ENCODE data around the gene FSTL4.

The FSTL4 gene

DNA sequence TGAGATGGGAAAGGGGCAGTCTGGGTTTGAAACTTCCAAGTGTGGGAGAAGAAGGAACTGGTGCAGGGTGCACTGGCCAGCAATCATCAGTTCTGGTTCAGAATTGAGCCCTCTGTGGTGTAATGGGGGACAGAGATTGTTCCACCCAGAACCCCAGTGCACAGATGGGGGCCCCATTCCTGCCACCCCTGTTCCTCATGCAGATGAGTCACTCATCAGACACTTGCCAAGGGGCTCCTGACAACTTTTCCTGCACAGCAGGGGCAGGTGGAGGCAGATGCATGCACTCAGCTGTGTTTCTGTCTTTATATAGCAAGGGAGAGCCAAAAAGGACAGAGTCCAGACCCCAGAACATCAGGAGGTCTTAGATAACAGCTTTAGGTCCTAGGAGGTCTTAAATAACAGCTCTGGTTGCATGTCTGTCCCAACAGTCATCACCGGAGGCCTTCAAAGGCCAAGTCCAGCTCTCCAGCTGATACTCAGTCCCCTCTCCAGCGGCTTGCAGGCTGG is 307.6 kb downstream of the FSTL4 start:
- peaks cover 8% of the 10 kb centered on the region for H3K27me3 Mint-ChIP-seq
- H3K27ac Mint-ChIP-seq: no peak overlapping the region
- DNase-seq: no peak
- no peaks in the 10 kb centered on the region for H3K36me3 Mint-ChIP-seq (ENCODE audit: low read depth)
- no peaks in the 10 kb centered on the region for H3K9me3 Mint-ChIP-seq
- H3K4me1 Mint-ChIP-seq (ENCODE audit: low read depth): no peaks in the 10 kb centered on the region
- no peak overlapping the region for H3K4me3 Mint-ChIP-seq

DNA sequence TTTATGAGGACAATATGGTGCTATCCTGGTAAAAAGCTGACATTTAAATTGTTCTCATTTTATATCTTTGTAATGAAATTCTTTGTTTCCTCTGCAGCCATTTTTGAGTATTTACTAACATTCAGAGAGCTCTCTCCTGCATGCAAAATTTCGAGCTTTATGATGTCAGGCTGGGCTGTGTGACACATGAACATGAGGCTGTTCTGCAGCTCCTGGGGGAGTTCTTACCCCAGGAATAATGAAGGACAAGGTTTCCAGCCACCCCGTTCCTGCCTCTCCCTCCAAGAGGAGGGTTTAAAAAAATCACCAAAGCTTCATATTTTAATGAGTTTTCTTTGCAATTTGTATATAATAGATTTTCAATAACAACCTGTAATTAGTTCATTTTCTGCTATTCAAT is 308.2 kb downstream of the FSTL4 start:
- H3K4me1 Mint-ChIP-seq (ENCODE audit: low read depth): no peaks in the 10 kb centered on the region

DNA sequence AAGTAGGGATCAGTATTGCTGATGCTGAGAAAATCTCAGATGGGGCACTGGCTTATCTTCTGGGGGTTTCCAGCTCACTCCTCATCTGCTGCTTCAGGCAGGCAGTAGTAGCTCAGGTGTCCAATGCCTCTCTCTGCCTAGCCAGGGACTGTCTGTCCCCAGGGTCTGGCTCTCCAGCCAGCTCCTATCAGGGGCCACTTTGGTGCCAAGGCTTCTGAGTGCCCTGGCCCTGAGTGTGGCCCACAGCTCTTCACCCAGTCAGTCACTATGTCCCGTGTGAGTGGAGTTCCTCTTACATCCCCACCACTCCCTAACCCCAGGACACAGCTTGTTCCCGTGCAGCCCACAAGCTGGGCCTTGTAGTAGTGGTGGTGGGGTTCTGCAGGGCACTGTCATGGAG is 309.0 kb downstream of the FSTL4 start:
- Mint-ChIP-seq H3K4me3 (no peak overlapping the region), H3K36me3 (ENCODE audit: low read depth) (no peaks in the 10 kb centered on the region), H3K4me1 (ENCODE audit: low read depth) (peaks cover 6% of the 10 kb centered on the region), H3K9me3 (no peaks in the 10 kb centered on the region), H3K27ac (no peak overlapping the region), H3K27me3 (peaks cover 5% of the 10 kb centered on the region)
- no peak for DNase-seq

More for the DNA sequence above, 308.2 kb downstream of the FSTL4 start:
- DNase-seq: no peak
- Mint-ChIP-seq H3K27me3 (peaks cover 5% of the 10 kb centered on the region), H3K9me3 (no peaks in the 10 kb centered on the region), H3K27ac (no peak overlapping the region), H3K36me3 (ENCODE audit: low read depth) (no peaks in the 10 kb centered on the region), H3K4me3 (no peak overlapping the region)

DNA sequence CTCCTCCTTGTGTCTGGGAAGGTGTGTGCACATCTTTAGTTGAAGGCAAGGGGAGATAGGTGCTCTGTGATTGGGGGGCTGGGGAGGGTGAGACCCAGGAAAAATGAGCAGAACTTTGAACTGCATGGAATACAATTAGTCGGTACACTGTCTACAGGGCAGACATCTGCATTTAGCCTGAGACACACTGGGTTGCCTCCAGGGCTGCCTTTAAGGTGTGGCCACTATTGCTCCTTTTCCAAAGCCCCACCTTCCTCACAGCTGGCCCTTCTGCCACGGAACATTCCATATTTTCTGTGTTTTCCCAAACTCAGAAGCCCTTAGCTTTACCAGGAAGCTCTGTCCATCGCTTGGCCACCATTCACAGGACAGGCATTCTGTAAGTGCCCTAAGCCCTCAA is 312.6 kb downstream of the FSTL4 start:
- H3K27ac Mint-ChIP-seq: no peak overlapping the region
- H3K36me3 Mint-ChIP-seq (ENCODE audit: low read depth): no peaks in the 10 kb centered on the region
- no peaks in the 10 kb centered on the region for H3K9me3 Mint-ChIP-seq
- H3K4me3 Mint-ChIP-seq: no peak overlapping the region
- H3K27me3 Mint-ChIP-seq: no peaks in the 10 kb centered on the region
- no peak for DNase-seq
- H3K4me1 Mint-ChIP-seq (ENCODE audit: low read depth): peaks cover 9% of the 10 kb centered on the region

DNA sequence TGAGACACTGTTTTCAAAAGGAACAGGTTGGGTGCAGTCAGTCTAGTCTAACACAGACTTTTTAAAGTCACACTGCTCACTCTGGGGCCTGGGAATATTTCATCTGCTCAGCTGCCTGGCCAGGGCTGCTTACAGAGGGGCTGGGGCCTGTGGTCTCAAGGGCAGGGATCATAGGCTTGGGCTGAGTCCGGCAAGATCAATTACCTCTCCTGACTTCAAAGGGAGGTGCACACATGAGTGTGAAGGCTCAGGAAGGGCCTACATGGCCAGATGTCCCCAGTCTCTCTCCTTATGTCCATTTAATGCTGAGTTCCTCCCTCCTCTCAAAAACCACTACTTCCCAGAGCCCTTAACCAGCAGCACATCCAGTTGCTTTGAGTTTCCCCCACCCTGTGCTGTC is 313.3 kb downstream of the FSTL4 start:
- Mint-ChIP-seq H3K36me3 (ENCODE audit: low read depth) (no peaks in the 10 kb centered on the region), H3K27me3 (no peaks in the 10 kb centered on the region), H3K27ac (no peak overlapping the region)

DNA sequence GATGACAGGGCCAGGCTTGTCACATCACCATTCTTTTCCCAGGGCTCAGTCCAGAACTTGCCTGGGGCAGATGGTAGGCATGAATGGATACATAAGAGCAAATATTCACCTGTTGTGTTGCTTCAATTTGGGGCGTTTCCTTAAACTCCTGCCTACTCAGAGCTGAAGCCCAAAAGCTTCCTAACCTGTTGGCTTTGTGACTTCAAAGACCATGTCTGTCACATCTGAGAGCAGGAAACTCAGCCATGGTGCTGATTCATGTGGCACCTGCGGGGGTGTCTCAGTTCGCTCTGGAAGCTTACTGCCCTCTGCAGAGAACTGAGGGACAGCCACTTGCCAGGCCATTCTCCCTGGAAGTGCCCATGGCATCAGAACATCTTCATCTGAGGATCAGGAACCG is 313.9 kb downstream of the FSTL4 start:
- Mint-ChIP-seq H3K27me3 (no peaks in the 10 kb centered on the region), H3K4me1 (ENCODE audit: low read depth) (peaks cover 9% of the 10 kb centered on the region), H3K4me3 (no peak overlapping the region), H3K9me3 (no peaks in the 10 kb centered on the region), H3K27ac (no peak overlapping the region), H3K36me3 (ENCODE audit: low read depth) (no peaks in the 10 kb centered on the region)
- no peak for DNase-seq

More for the DNA sequence above, 313.3 kb downstream of the FSTL4 start:
- H3K9me3 Mint-ChIP-seq: no peaks in the 10 kb centered on the region
- DNase-seq: no peak
- no peak overlapping the region for H3K4me3 Mint-ChIP-seq
- H3K4me1 Mint-ChIP-seq (ENCODE audit: low read depth): peaks cover 9% of the 10 kb centered on the region

DNA sequence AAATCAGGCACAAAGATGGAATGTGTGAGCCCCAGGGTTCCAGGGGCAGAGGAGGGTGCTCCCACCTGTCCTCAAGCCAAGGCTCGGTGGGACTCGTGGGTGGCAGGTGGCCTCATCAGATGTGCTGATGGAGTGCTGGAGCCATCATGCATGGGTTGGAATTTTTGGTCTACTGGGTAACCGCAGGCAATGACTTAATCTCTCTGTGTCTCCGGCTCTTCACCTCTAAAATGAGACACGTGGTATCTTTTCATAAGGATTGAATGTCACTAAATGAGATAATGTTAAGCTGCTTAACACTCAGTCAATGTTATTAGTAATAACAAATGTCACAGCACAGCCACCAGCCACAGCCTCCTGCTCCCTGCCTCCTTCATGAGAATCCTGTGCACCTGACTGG is 315.0 kb downstream of the FSTL4 start:
- DNase-seq: no peak
- no peaks in the 10 kb centered on the region for H3K36me3 Mint-ChIP-seq (ENCODE audit: low read depth)
- no peaks in the 10 kb centered on the region for H3K27me3 Mint-ChIP-seq
- H3K9me3 Mint-ChIP-seq: no peaks in the 10 kb centered on the region
- H3K4me1 Mint-ChIP-seq (ENCODE audit: low read depth): peaks cover 9% of the 10 kb centered on the region
- no peak overlapping the region for H3K4me3 Mint-ChIP-seq
- H3K27ac Mint-ChIP-seq: no peak overlapping the region

DNA sequence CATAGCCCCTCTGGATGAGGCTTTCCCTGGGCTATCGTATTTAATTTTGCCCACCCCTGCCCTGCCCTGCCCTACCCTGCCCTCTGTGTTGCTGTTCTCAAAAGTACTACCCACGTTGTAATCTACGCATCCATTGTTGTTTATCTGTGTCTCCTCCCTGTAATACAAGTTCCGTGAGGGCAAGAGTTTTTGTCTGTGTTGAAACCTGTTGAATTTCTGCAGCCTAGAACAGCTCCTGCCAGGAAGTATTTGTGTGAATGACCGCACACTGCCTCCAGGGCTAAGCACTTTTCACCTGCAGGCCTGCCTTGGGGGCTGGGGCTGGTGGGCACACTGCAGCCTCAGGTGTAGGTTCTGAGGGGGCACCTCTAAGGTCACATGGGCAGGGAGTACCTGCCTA is 315.7 kb downstream of the FSTL4 start:
- no peak overlapping the region for H3K27ac Mint-ChIP-seq
- DNase-seq: no peak
- H3K4me1 Mint-ChIP-seq (ENCODE audit: low read depth): peaks cover 11% of the 10 kb centered on the region
- no peaks in the 10 kb centered on the region for H3K27me3 Mint-ChIP-seq
- no peaks in the 10 kb centered on the region for H3K9me3 Mint-ChIP-seq
- no peaks in the 10 kb centered on the region for H3K36me3 Mint-ChIP-seq (ENCODE audit: low read depth)
- H3K4me3 Mint-ChIP-seq: no peak overlapping the region

DNA sequence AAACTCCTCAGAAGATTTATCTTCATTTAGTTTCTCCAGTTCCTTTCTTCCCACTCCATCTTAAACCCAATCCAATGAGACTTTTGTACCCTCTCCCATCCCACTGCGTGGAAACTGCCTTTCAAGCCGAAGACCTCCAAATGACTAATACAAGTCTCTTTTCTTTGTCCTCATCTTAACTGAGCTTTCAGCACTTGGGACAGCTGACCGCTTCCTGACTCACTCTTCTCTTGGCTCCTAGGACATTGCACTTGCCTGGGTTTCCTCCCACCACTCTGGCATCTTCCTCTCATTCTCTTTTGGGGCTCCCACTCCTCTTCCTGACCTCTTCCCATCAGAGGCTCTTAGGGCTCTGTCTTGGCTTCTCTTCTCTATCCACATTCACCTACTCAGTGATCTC is 316.8 kb downstream of the FSTL4 start:
- H3K4me3 Mint-ChIP-seq: no peak overlapping the region
- H3K27ac Mint-ChIP-seq: no peak overlapping the region
- H3K9me3 Mint-ChIP-seq: no peaks in the 10 kb centered on the region
- H3K4me1 Mint-ChIP-seq (ENCODE audit: low read depth): peaks cover 11% of the 10 kb centered on the region
- no peak for DNase-seq
- H3K27me3 Mint-ChIP-seq: no peaks in the 10 kb centered on the region
- no peaks in the 10 kb centered on the region for H3K36me3 Mint-ChIP-seq (ENCODE audit: low read depth)

DNA sequence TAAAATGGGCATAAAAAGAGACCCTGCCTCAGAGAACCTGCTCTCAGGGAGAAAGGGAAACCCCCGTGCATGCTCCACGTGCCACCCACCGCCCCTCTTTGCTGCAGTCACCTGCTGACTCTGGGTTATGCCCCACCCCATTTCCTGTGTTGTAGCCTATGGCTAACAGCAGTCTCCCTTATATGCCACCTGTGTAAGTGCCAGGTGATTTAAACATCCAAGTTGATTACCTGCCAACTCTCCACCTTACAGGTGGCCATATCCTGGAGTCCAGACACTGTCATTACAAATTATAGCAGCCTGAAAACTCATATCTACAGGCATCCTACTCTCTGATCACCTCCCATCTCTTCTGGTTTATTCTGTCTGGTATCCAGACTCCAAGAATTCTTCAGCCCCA is 318.0 kb downstream of the FSTL4 start:
- H3K27me3 Mint-ChIP-seq: no peaks in the 10 kb centered on the region
- H3K4me1 Mint-ChIP-seq (ENCODE audit: low read depth): peaks cover 11% of the 10 kb centered on the region
- H3K27ac Mint-ChIP-seq: no peak overlapping the region
- no peak overlapping the region for H3K4me3 Mint-ChIP-seq
- H3K9me3 Mint-ChIP-seq: no peaks in the 10 kb centered on the region
- no peak for DNase-seq
- no peaks in the 10 kb centered on the region for H3K36me3 Mint-ChIP-seq (ENCODE audit: low read depth)

DNA sequence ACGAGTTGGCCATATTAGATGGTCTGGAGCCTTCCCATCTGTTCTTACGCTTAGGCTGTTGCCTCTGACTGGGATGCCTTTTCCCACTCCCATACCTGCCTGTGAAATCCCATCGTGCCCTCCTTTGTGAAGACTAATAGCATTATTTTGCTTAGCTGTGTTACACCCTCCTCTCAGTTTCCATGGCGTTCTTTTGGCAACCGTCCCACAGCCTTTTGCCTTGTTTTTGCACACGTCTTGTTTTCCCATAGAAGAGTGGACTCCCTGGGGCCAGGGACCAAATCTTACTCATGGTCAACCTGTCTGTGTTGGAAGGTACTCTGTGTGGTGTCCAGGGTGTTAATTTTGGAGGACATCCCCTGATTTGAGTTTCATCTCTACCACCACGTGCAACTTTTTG is 318.4 kb downstream of the FSTL4 start:
- Mint-ChIP-seq H3K27ac (no peak overlapping the region), H3K4me3 (no peak overlapping the region), H3K4me1 (ENCODE audit: low read depth) (peaks cover 10% of the 10 kb centered on the region), H3K27me3 (no peaks in the 10 kb centered on the region), H3K9me3 (no peaks in the 10 kb centered on the region), H3K36me3 (ENCODE audit: low read depth) (no peaks in the 10 kb centered on the region)
- no peak for DNase-seq

DNA sequence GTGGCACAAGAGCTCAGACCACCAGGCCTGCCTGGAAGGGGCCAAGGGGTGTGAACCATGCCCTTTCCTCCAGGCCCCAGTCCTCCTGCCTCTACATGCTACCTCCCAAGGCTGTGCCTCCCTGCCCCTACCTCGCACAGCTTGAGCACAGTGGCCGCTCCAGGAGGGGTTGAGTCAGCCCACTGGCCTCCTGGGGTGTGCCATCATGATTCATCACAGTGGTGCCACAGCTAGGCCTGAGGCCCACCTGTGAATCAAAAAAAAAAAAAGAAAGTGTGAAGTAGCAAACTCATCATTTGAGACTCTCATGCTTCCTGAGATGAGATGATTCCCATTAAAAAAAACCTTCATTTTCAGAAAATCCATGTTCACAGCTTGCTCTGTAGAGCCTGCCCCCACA is 320.0 kb downstream of the FSTL4 start:
- no peak for DNase-seq
- H3K27ac Mint-ChIP-seq: no peak overlapping the region
- H3K36me3 Mint-ChIP-seq (ENCODE audit: low read depth): no peaks in the 10 kb centered on the region
- H3K4me3 Mint-ChIP-seq: no peak overlapping the region
- peaks cover 2% of the 10 kb centered on the region for H3K4me1 Mint-ChIP-seq (ENCODE audit: low read depth)
- H3K9me3 Mint-ChIP-seq: no peaks in the 10 kb centered on the region
- H3K27me3 Mint-ChIP-seq: no peaks in the 10 kb centered on the region

DNA sequence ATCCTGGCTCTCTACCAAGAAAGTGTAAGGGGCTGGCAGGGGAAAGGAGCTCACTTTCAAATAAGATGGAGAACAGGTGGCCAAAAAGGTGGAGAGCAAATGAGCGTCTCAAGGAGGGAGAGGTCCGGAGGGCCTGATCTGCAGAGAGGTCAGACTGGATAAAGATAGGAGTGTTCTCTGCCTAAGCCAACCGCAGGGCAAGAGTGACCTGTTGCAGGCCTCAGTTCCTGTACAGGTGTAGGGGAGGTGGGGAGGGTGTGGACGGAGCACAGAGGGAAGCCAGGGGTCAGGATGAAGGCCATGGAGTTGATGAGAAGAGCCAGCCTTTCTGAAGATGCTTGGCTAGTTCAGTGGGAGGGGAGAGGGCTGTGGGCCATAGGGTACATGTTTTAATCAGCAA is 320.8 kb downstream of the FSTL4 start:
- H3K4me1 Mint-ChIP-seq (ENCODE audit: low read depth): peaks cover 2% of the 10 kb centered on the region
- H3K36me3 Mint-ChIP-seq (ENCODE audit: low read depth): no peaks in the 10 kb centered on the region
- H3K4me3 Mint-ChIP-seq: no peak overlapping the region
- no peak for DNase-seq
- no peak overlapping the region for H3K27ac Mint-ChIP-seq
- no peaks in the 10 kb centered on the region for H3K27me3 Mint-ChIP-seq
- H3K9me3 Mint-ChIP-seq: no peaks in the 10 kb centered on the region

DNA sequence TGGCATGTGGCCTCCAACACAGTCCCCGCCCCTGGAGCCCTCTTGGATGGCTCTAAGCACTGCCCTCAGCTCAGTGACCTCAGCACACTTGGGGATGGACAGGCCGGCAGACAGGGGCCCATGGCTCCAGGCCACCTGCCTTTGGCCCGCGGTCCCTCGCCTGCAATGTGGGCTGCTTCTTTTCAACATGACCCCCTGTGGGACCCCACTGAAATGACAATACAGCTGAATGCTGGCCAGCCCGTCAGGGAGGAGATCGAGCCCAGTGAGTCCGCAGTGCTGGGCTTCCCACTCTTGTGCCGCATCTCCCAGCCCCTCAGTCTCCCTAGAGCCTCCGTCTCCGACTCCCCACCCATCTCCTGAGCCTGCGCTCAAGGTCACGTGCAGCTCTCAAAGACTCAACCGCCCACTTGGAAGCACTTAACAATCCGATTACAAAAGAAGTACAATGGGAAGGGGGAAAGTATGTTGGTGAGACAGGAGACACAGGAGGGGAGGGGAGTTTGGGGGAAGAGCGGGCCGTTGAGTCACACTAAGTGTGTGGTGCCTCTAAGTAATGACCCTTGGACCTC is 321.6 kb downstream of the FSTL4 start:
- no peak overlapping the region for H3K4me3 Mint-ChIP-seq
- DNase-seq: no peak
- no peak overlapping the region for H3K27ac Mint-ChIP-seq
- H3K9me3 Mint-ChIP-seq: no peaks in the 10 kb centered on the region
- no peaks in the 10 kb centered on the region for H3K27me3 Mint-ChIP-seq
- H3K4me1 Mint-ChIP-seq (ENCODE audit: low read depth): peaks cover 2% of the 10 kb centered on the region
- H3K36me3 Mint-ChIP-seq (ENCODE audit: low read depth): no peaks in the 10 kb centered on the region

DNA sequence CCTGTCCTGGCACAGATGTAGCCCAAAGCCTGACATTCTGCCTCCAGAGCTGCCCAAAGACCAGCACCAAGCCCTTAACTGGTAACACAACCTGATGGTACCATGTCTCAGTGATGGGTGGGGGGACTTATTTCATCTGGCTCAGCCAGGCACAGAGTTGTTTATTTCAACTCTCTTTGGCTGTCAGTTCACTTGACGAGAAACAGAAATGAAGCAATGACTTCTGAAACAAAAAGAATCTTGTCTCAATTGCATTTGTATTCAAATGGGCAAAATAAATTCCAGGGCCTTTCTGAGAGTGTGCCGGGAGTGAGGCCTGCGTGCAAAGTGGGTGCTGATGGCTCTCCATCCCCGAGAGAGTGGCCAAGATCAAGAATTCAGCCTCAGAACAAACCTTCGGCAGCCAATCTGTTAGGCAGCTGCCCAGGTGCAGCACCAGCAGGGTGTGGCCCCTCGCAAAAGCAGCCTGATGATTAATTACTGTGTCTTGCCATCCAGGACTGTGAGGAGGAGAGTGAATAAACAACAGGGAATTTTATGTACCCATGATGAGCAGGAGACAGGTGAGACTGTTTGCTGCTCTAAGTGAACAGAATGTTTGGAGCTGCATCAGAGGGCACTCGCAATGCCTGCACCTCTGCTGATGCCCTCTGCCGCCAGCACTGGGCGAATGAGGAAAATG is 322.5 kb downstream of the FSTL4 start:
- no peak overlapping the region for H3K4me3 Mint-ChIP-seq
- no peaks in the 10 kb centered on the region for H3K36me3 Mint-ChIP-seq (ENCODE audit: low read depth)
- no peaks in the 10 kb centered on the region for H3K27me3 Mint-ChIP-seq
- H3K27ac Mint-ChIP-seq: no peak overlapping the region
- H3K9me3 Mint-ChIP-seq: no peaks in the 10 kb centered on the region
- DNase-seq: no peak
- peaks cover 2% of the 10 kb centered on the region for H3K4me1 Mint-ChIP-seq (ENCODE audit: low read depth)

Data from activated T-cell treated with anti-CD3 and anti-CD28 coated beads, Interleukin-2, amount 50 U/mL, for 24 hours (primary cell).